ENCODE measurements around the gene NAV3.

DNA sequence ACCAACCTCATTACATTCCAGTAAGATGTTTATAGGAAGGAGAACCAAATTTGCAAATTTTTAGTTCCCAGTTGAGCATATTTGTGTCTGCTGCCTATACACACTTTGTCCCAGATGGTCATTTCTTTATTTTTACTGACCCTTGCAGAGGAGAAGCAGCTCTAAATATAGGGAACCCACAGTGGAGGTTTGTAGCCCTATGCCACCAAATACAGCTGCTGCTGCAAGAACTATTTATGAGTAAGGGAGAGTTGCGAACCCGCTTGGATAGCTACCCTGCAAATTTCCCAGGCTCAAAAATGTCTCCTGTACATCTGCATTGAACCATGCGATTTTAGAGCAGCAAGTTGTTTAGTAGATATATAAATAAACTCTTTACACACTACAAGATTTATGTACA lies 48.2 kb downstream of the NAV3 start:
- no peak for TF ChIP-seq CTCF (IDR thresholded peaks at IDR 0.05)
- no peak for TF ChIP-seq POLR2A (IDR thresholded peaks at IDR 0.05)
